ENCODE measurements around the gene SLC2A13. TPM values are rescaled to one million over a fixed set of nuclear protein-coding genes. Genes with fewer than 3 reads are reported as not detected.

The SLC2A13 gene
- total RNA-seq, 2 donors from 2014 or later, result 10.3 to 12.9 TPM

GRCh38 chr12:40110586-40110985 lies 4.7 kb upstream of the SLC2A13 start:
- H3K27me3 ChIP-seq (ENCODE audit: control insufficient read depth, insufficient read depth, low read length, poor library complexity, severe bottlenecking), result no peaks in the 10 kb centered on the region

GRCh38 chr12:40107803-40108620 lies 2.1 kb upstream of the SLC2A13 start:
- Histone ChIP-seq H3K9me3 (ENCODE audit: control insufficient read depth, low read length) (no peaks in the 10 kb centered on the region), H3K4me3 (ENCODE audit: low read length) (no peak overlapping the region), H3K27me3 (ENCODE audit: control insufficient read depth, insufficient read depth, low read length, poor library complexity, severe bottlenecking) (peaks cover 8% of the 10 kb centered on the region), H3K4me1 (ENCODE audit: control insufficient read depth, insufficient read depth, low read length) (no peaks in the 10 kb centered on the region), H3K9ac (ENCODE audit: extremely low read depth, low read length, poor library complexity, severe bottlenecking) (no peak overlapping the region), H3K36me3 (ENCODE audit: control insufficient read depth, insufficient read depth, low read length) (no peaks in the 10 kb centered on the region), H3K27ac (ENCODE audit: low read depth, low read length) (no peak overlapping the region)
- Mint-ChIP-seq H3K27ac (no peak overlapping the region), H3K27me3 (ENCODE audit: insufficient read depth) (peaks cover 11% of the 10 kb centered on the region), H3K4me1 (peaks cover 23% of the 10 kb centered on the region), H3K9me3 (no peaks in the 10 kb centered on the region), H3K36me3 (ENCODE audit: low read depth) (no peaks in the 10 kb centered on the region), H3K4me3 (no peak overlapping the region)
- DNase-seq, result no peak
- WGBS, 2 experiments (ENCODE audit: insufficient coverage in 1 of 2, insufficient read length in 1 of 2), result 95 to 96% methylated on average over 22 to 29 of the region's 29 CpGs
- TF ChIP-seq CTCF (conservative IDR thresholded peaks at IDR 0.05), result peak; percentile 2

More at GRCh38 chr12:40110586-40110985, 4.7 kb upstream of the SLC2A13 start:
- peaks cover 5% of the 10 kb centered on the region for H3K27me3 Mint-ChIP-seq (ENCODE audit: insufficient read depth)
- Histone ChIP-seq H3K4me1 (ENCODE audit: control insufficient read depth, insufficient read depth, low read length) (no peaks in the 10 kb centered on the region), H3K27ac (ENCODE audit: low read depth, low read length) (no peak overlapping the region), H3K9me3 (ENCODE audit: control insufficient read depth, low read length) (no peaks in the 10 kb centered on the region), H3K9ac (ENCODE audit: extremely low read depth, low read length, poor library complexity, severe bottlenecking) (no peak overlapping the region), H3K36me3 (ENCODE audit: control insufficient read depth, insufficient read depth, low read length) (no peaks in the 10 kb centered on the region), H3K4me3 (ENCODE audit: low read length) (no peak overlapping the region)
- TF ChIP-seq CTCF (conservative IDR thresholded peaks at IDR 0.05), result no peak
- peaks cover 5% of the 10 kb centered on the region for H3K4me1 Mint-ChIP-seq
- no peak overlapping the region for H3K4me3 Mint-ChIP-seq
- H3K36me3 Mint-ChIP-seq (ENCODE audit: low read depth), result no peaks in the 10 kb centered on the region
- no peak for DNase-seq
- H3K9me3 Mint-ChIP-seq, result no peaks in the 10 kb centered on the region
- no peak overlapping the region for H3K27ac Mint-ChIP-seq
- WGBS, 2 experiments (ENCODE audit: insufficient coverage in 1 of 2, insufficient read length in 1 of 2), result no CpG with 5 or more reads among the region's 1 CpG

GRCh38 chr12:40107098-40107802 lies 1.4 kb upstream of the SLC2A13 start:
- Mint-ChIP-seq H3K27ac (no peak overlapping the region), H3K4me3 (no peak overlapping the region), H3K36me3 (ENCODE audit: low read depth) (no peaks in the 10 kb centered on the region), H3K9me3 (no peaks in the 10 kb centered on the region), H3K27me3 (ENCODE audit: insufficient read depth) (peaks cover 11% of the 10 kb centered on the region), H3K4me1 (peaks cover 29% of the 10 kb centered on the region)
- no peaks in the 10 kb centered on the region for H3K4me1 ChIP-seq (ENCODE audit: control insufficient read depth, insufficient read depth, low read length)
- no peak overlapping the region for H3K27ac ChIP-seq (ENCODE audit: low read depth, low read length)
- no peak overlapping the region for H3K4me3 ChIP-seq (ENCODE audit: low read length)
- TF ChIP-seq CTCF (conservative IDR thresholded peaks at IDR 0.05), result peak; percentile 93
- no peaks in the 10 kb centered on the region for H3K36me3 ChIP-seq (ENCODE audit: control insufficient read depth, insufficient read depth, low read length)
- peaks cover 8% of the 10 kb centered on the region for H3K27me3 ChIP-seq (ENCODE audit: control insufficient read depth, insufficient read depth, low read length, poor library complexity, severe bottlenecking)
- WGBS, 2 experiments (ENCODE audit: insufficient coverage in 1 of 2, insufficient read length in 1 of 2), result 38 to 42% methylated on average over 19 of the region's 19 CpGs
- peak; percentile 96 for DNase-seq
- H3K9ac ChIP-seq (ENCODE audit: extremely low read depth, low read length, poor library complexity, severe bottlenecking), result no peak overlapping the region
- H3K9me3 ChIP-seq (ENCODE audit: control insufficient read depth, low read length), result no peaks in the 10 kb centered on the region
